ENCODE data around the gene PTPRF.

Gene PTPRF

DNA sequence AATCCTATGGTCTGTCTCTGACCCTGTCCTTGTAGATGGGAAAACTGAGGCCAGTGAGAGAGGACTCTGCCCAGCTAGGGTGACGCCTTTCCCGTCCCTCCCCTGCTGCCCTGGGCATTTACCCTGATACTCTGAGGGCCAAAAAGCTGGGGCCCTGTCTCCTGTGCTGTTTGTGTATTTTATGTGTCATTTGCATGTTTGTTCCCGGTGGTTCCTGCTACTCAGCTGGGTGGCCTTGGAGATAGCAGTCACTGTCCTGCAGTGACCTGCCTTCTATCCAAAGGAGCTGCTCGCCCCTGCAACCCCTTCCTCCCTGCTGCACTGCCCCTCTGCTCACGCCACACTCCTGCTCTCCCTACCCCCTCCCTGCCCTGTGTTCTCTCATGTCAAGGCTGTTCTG lies 78.1 kb downstream of the PTPRF start:
- no peak for DNase-seq (ENCODE audit: low spot score)

GRCh38 chr1:43610339-43610738 lies 79.7 kb downstream of the PTPRF start:
- no peak for DNase-seq (ENCODE audit: low spot score)

DNA sequence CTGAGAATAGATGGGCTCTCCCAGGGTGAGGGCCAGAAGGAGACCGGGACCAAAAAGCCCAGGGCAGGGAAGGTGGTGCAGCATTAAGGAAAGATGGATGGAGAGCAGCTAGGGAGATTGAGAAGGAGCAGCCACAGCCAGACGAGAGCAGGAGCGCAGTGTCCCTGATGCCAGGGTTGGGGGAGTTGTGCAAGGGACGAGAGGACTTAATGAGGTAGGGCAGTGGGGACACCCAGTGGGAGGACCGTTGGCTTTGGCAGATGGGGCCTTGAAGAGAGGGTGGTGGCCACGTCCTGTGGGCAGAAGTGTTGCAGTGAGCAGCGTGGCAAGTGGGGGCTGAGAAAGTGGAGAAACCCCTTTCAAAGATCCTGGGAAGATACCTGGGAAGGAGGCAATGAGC lies 81.3 kb downstream of the PTPRF start:
- no peak for DNase-seq (ENCODE audit: low spot score)

DNA sequence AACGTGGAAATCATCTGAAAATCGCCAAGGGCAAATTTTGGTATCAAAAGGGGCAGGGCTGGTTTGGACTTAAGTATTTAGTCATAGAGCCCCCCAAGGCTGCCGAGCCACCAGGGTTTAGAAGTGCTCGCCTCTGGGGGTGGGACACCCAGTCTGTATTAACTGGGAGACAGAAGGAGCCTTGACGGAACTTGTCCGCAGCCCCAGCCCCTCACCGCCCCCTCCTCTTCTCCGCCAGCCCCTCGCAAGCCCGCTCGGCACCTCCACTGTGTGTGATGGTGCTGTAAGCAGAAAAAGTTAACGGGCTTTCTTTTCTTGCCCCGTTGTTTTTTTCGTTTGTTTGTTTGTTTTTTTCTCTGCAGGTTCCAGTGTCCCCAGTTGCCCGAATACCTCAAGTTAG lies 81.7 kb downstream of the PTPRF start:
- no peak for DNase-seq (ENCODE audit: low spot score)

DNA sequence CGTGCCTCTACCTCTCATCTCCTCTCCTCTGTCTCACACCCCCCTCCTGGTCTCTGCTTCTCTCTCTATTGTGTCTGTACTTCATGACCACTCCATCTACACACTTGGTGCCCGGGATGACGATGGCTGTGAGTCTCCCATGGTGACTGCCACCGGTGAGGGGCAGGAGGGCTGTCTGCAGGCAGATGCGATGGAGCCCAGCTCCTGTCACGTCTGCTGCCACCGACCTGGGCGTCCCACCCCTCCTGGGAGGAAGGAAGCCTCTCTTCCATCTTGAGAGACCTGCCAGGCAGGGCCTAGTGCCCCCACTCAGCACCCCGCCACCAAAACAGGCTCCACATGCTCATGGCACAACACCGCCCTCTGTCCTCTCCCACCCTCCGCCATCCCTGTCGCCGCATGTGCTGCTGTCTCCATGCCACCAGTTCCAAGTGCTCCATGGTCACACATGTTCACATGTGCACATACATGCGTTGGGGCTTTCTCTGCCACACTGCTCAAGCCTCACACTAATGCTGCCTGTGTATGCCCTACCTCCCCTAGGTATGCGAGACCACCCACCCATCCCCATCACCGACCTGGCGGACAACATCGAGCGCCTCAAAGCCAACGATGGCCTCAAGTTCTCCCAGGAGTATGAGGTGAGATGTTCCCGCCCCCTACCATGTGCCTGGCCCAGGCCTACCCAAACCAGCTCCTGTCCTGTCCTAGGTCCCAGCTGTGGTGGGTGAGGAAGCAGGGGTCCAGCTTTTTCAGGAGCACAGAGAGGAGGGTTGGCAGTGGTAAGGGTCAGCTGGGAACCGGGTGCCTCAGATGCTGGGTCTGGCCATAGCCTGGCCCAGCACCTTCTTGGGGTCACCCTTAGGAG lies 82.6 kb downstream of the PTPRF start:
- no peak for DNase-seq (ENCODE audit: low spot score)

DNA sequence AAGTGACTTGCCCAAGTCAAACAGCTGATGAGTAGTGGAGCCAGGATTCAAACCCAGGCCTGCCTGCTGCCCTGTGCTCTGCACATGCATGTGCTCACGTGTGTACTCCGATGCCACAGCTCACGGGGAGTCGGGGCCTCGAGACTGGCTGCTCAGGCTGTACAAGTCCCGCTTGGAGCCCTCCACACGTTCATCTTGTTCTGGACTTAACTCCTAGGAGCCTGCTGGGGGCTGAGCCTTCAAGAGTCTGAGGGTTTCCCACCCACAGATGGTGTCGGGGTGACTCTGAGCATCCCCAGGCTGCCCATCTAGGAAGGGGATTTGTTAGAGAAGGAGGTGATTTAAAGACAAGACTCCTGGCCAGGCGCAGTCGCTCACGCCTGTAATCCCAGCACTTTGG lies 83.5 kb downstream of the PTPRF start:
- DNase-seq (ENCODE audit: low spot score), result no peak

GRCh38 chr1:43614891-43615290 lies 84.2 kb downstream of the PTPRF start:
- no peak for DNase-seq (ENCODE audit: low spot score)

DNA sequence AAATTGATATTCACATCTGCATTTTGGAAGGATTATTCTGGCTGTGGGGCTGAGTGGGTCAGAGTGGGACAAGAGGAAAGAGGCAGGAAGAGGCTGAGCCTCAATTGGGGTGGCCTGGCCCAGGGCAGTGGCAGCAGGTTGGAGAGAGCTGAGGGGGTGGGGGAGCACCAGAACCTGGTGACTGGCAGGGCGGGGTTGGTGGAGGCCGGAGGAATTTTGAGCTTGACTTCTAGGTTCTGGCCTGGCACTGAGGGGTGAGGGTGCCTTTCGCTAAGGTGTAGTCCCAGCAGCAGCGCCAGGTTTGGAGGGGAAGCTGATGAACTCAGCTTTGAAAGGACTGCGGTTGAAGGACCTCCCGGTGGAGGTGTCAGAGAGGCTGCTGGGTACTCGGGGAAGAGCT lies 85.7 kb downstream of the PTPRF start:
- no peak for DNase-seq (ENCODE audit: low spot score)

DNA sequence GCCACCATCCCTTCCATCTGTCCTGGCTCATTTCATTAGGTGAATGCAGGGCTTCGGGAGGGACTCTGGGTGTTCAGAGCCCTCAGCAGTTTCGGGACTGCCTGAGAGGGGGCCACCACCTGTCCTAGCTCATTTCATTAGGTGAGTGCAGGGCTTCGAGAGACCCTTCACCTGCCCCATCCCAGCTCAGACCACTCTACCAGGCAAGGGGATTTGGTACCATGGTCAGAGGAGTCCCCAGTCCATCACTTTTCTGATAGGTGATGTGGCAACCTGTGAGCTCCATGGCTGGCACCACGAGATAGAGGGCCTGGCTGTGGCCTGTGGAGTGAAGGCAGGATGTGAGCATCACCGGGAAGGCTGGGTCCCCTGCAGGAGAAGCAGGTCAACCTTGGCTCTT lies 86.3 kb downstream of the PTPRF start:
- DNase-seq (ENCODE audit: low spot score), result no peak

DNA sequence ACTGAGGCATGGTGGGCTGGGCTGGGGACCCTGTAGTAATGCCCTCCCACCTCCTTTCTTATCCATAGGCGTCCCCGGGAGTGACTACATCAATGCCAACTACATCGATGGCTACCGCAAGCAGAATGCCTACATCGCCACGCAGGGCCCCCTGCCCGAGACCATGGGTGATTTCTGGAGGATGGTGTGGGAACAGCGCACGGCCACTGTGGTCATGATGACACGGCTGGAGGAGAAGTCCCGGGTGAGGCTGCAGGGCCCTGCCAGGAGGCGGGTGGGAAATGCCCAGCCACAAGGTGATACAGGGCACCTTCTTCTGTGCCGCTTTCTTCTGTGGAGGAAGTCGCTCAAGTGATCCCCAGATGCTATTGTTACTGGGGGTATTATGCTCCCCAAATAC lies 87.0 kb downstream of the PTPRF start:
- DNase-seq (ENCODE audit: low spot score), result no peak

- no peak for DNase-seq (ENCODE audit: low spot score)
Measured at GRCh38 chr1:43618521-43619313, 88.0 kb downstream of the PTPRF start.

- DNase-seq (ENCODE audit: low spot score), result no peak
Measured at GRCh38 chr1:43619314-43619790, 88.7 kb downstream of the PTPRF start.

DNA sequence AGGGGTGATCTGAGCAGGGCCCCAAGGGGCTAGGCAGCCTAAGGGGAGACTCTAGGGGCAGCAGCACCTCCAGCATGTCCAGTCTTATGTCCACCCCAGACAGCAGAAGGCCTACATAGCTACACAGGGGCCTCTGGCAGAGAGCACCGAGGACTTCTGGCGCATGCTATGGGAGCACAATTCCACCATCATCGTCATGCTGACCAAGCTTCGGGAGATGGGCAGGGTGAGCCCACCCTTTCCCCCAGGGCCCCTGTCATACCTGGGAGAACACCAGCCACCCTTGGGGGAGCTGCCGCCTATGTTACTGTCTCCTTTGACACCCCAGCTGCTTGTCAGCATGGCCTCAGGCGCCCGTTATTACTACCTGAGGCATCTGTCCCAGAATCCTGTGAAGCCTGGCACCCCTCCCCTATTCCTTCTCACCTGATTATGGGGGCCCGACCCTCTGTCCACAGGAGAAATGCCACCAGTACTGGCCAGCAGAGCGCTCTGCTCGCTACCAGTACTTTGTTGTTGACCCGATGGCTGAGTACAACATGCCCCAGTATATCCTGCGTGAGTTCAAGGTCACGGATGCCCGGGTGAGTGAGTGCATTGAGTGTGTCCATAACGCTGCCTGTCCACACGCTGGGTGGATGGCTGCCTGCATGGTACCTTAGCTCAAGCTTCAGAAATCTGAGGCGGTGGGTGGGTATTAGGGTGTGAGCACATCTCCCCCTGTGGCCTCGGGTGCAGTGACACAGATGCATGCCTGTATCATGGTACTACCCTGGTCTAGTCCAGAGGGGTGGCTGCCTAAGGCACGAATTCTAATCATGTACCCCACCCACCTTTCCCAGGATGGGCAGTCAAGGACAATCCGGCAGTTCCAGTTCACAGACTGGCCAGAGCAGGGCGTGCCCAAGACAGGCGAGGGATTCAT lies 89.6 kb downstream of the PTPRF start:
- DNase-seq (ENCODE audit: low spot score), result no peak

DNA sequence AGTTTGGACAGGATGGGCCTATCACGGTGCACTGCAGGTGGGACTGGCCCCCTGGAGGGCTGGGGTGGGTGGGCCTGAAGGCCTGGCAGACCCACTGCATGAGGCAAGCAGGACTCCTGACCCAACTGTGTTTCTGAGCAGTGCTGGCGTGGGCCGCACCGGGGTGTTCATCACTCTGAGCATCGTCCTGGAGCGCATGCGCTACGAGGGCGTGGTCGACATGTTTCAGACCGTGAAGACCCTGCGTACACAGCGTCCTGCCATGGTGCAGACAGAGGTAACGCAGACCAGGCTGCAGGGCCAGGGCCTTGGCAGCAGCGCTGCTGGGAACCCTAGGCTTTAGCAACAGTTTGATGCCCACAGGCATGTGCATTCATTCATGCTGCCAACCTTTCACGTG lies 90.3 kb downstream of the PTPRF start:
- no peak for DNase-seq (ENCODE audit: low spot score)

GRCh38 chr1:43621386-43621785 lies 90.7 kb downstream of the PTPRF start:
- DNase-seq (ENCODE audit: low spot score), result no peak

DNA sequence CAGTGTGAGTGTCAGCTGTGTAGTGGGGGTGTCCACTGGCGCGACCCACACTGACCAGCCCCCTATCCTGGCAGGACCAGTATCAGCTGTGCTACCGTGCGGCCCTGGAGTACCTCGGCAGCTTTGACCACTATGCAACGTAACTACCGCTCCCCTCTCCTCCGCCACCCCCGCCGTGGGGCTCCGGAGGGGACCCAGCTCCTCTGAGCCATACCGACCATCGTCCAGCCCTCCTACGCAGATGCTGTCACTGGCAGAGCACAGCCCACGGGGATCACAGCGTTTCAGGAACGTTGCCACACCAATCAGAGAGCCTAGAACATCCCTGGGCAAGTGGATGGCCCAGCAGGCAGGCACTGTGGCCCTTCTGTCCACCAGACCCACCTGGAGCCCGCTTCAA lies 91.2 kb downstream of the PTPRF start:
- no peak for DNase-seq (ENCODE audit: low spot score)

- DNase-seq (ENCODE audit: low spot score), result no peak
Measured at GRCh38 chr1:43622471-43622870, 91.8 kb downstream of the PTPRF start.

DNA sequence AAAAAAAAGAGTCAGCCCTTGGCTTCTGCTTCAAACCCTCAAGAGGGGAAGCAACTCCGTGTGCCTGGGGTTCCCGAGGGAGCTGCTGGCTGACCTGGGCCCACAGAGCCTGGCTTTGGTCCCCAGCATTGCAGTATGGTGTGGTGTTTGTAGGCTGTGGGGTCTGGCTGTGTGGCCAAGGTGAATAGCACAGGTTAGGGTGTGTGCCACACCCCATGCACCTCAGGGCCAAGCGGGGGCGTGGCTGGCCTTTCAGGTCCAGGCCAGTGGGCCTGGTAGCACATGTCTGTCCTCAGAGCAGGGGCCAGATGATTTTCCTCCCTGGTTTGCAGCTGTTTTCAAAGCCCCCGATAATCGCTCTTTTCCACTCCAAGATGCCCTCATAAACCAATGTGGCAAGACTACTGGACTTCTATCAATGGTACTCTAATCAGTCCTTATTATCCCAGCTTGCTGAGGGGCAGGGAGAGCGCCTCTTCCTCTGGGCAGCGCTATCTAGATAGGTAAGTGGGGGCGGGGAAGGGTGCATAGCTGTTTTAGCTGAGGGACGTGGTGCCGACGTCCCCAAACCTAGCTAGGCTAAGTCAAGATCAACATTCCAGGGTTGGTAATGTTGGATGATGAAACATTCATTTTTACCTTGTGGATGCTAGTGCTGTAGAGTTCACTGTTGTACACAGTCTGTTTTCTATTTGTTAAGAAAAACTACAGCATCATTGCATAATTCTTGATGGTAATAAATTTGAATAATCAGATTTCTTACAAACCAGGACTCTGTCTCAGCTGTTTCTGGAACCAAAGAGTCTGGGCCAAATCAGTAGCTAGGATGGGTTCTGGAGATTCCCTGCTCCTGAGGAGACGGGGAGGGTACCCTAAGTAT lies 92.5 kb downstream of the PTPRF start:
- no peak for DNase-seq (ENCODE audit: low spot score)

- DNase-seq (ENCODE audit: low spot score), result no peak
Measured at GRCh38 chr1:43625063-43625780, 94.5 kb downstream of the PTPRF start.

DNA sequence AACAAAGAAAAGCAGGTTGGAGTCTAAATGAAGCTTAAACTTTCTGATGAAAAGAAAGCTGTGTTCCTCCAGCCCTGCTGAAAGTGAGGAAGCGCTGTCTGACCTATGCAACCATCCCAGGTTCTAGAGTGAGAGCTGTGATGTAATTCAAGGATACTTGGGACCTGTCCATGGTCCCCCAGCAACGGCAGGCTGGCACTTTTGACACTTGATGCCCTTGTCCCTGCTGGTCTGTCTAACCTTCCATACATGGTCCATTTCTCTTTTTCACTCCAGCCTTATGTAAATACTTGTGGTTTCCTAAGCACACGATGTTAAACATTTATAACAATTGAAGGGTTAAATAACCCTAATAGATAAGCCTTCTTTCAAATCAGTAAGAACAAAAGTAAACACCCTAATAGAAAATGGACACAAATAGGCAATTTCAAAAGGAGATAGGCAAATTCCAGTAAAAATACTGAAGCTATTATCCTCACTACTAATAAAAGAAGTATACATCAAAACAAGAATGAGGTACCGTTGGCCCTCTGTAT lies 101.5 kb downstream of the PTPRF start:
- no peak for DNase-seq (ENCODE audit: low spot score)
